ENCODE data around the gene TAS2R4.
A peak's percentile ranks its signal among the peaks of the same experiment; 100 is the strongest.
"Not testable (repeated sequence)": the region's sequence is repeated elsewhere in the genome, so short reads cannot be mapped to it uniquely, and the experiment has no call there.

The TAS2R4 gene

GRCh38 chr7:141776374-141776773 is at the start of gene TAS2R4:
Gene TAS2R4 (plus strand): TSS chr7:141776674. CDS start chr7:141778489, 1,815 bp downstream.
- no peak for DNase-seq

GRCh38 chr7:141729020-141729419 is 47.5 kb upstream of the TAS2R4 start:
- no peak for DNase-seq

- no peak for DNase-seq
These were observed 44.9 kb upstream of the TAS2R4 start for GRCh38 chr7:141731476-141732149.

GRCh38 chr7:141737118-141737835 is 39.2 kb upstream of the TAS2R4 start:
- peak; percentile 81 for DNase-seq

GRCh38 chr7:141737836-141738591 is 38.5 kb upstream of the TAS2R4 start, which contains the start of gene SSBP1:
Gene SSBP1 (plus strand): TSS chr7:141738358. CDS start chr7:141739167, 809 bp downstream.
- DNase-seq: peak; percentile 99

- DNase-seq: no peak
These were observed 37.9 kb upstream of the TAS2R4 start for GRCh38 chr7:141738592-141739013.

- no peak for DNase-seq
These were observed 37.2 kb upstream of the TAS2R4 start for GRCh38 chr7:141739250-141739649.

- DNase-seq: no peak
These were observed 34.2 kb upstream of the TAS2R4 start for GRCh38 chr7:141742229-141742628.

GRCh38 chr7:141744131-141744530 is 32.3 kb upstream of the TAS2R4 start:
- DNase-seq: no peak

- DNase-seq: no peak
These were observed 28.1 kb upstream of the TAS2R4 start for GRCh38 chr7:141748396-141748795.

- peak; percentile 36 for DNase-seq
These were observed 24.6 kb upstream of the TAS2R4 start for GRCh38 chr7:141751904-141752303.

GRCh38 chr7:141752634-141753033 is 23.8 kb upstream of the TAS2R4 start:
- DNase-seq: peak; percentile 64

GRCh38 chr7:141754939-141755338 is 21.5 kb upstream of the TAS2R4 start:
- DNase-seq: peak; percentile 66

GRCh38 chr7:141763797-141764196 is 12.7 kb upstream of the TAS2R4 start, which contains the start of gene TAS2R3:
Gene TAS2R3 (plus strand): TSS chr7:141764097. CDS start chr7:141764159, 62 bp downstream.
- DNase-seq: no peak

GRCh38 chr7:141770083-141770583 is 6.3 kb upstream of the TAS2R4 start:
- DNase-seq: not testable (repeated sequence)

GRCh38 chr7:141785706-141786552 is 9.5 kb downstream of the TAS2R4 start:
- DNase-seq: peak; percentile 82

- no peak for DNase-seq
These were observed 11.8 kb downstream of the TAS2R4 start for GRCh38 chr7:141788296-141788695.

GRCh38 chr7:141789917-141790316 is 13.4 kb downstream of the TAS2R4 start, which contains the start of gene TAS2R5:
Gene TAS2R5 (plus strand): TSS chr7:141790217. CDS start chr7:141790362, 145 bp downstream.
- no peak for DNase-seq

GRCh38 chr7:141792526-141792925 is 16.1 kb downstream of the TAS2R4 start:
- no peak for DNase-seq

- peak; percentile 19 for DNase-seq
These were observed 43.6 kb downstream of the TAS2R4 start for GRCh38 chr7:141820067-141820466.

GRCh38 chr7:141822432-141822831 is 46.0 kb downstream of the TAS2R4 start:
- DNase-seq: not testable (repeated sequence)

All from DMS53 (cell line).